Chondrocyte (in vitro differentiated cells): ENCODE data around the gene AFDN. TPM values are rescaled to one million over a fixed set of nuclear protein-coding genes. Genes with fewer than 3 reads are reported as not detected.

Experiments
- DNase-seq: peaks from one replicate; pipeline ENCODE4 v3.0.0; 2021; ENCODE audit warnings: mixed read lengths, low spot score
- H3K27ac Mint-ChIP-seq: one replicate; pipeline ENCODE4 v1.8.0; 2021; ENCODE audit warnings: mild to moderate bottlenecking, moderate library complexity, mixed read lengths; ENCODE audit not compliant: unreplicated experiment
- H3K27me3 Mint-ChIP-seq: 2 replicates; pipeline ENCODE4 v1.8.0; 2021; ENCODE audit warnings: low read depth, mixed read lengths
- H3K36me3 Mint-ChIP-seq: 2 replicates; pipeline ENCODE4 v1.8.0; 2021; ENCODE audit warnings: low read depth, mixed read lengths
- H3K4me1 Mint-ChIP-seq: 2 replicates; pipeline ENCODE4 v1.8.0; 2021; ENCODE audit warnings: low read depth, mild to moderate bottlenecking, mixed read lengths
- H3K4me3 Mint-ChIP-seq: one replicate; pipeline ENCODE4 v1.8.0; 2021; ENCODE audit warnings: mild to moderate bottlenecking, moderate library complexity, mixed read lengths; ENCODE audit not compliant: unreplicated experiment
- H3K9me3 Mint-ChIP-seq: 2 replicates; pipeline ENCODE4 v1.8.0; 2021; ENCODE audit warnings: low read depth, mixed read lengths
- CTCF ChIP-seq: fragments of 200-600 bp; sonication (generic); IDR thresholded peaks from 2 replicates; pipeline ENCODE4 v1.5.0; 2021; ENCODE audit warnings: antibody characterized with exemption, mild to moderate bottlenecking, moderate library complexity
- total RNA-seq: library from RNA; stranded (reverse); gene quantifications from 3 replicates; pipeline ENCODE4 v1.2.1, GENCODE V29; 2021

Gene AFDN
- total RNA-seq, 1 donor from 2014 or later = 45.8 TPM

- no peak overlapping the region for H3K27ac Mint-ChIP-seq
- no peak for DNase-seq
- H3K9me3 Mint-ChIP-seq = peaks cover 5% of the 10 kb centered on the region
- peaks cover 37% of the 10 kb centered on the region for H3K27me3 Mint-ChIP-seq
- peaks cover 9% of the 10 kb centered on the region for H3K36me3 Mint-ChIP-seq
- TF ChIP-seq CTCF = no peak
- no peak overlapping the region for H3K4me3 Mint-ChIP-seq
- H3K4me1 Mint-ChIP-seq = peaks cover 11% of the 10 kb centered on the region
These were observed 190.9 kb downstream of the AFDN start for GRCh38 chr6:168017629-168018028.

GRCh38 chr6:168018664-168019063 is 192.0 kb downstream of the AFDN start:
- no peak for DNase-seq
- TF ChIP-seq CTCF = no peak
- peaks cover 11% of the 10 kb centered on the region for H3K4me1 Mint-ChIP-seq
- H3K4me3 Mint-ChIP-seq = no peak overlapping the region
- peaks cover 9% of the 10 kb centered on the region for H3K36me3 Mint-ChIP-seq
- peaks cover 5% of the 10 kb centered on the region for H3K9me3 Mint-ChIP-seq
- no peak overlapping the region for H3K27ac Mint-ChIP-seq
- H3K27me3 Mint-ChIP-seq = peaks cover 37% of the 10 kb centered on the region

- no peak for TF ChIP-seq CTCF
- H3K9me3 Mint-ChIP-seq = peaks cover 5% of the 10 kb centered on the region
- H3K27ac Mint-ChIP-seq = no peak overlapping the region
- H3K4me1 Mint-ChIP-seq = peaks cover 11% of the 10 kb centered on the region
- no peak overlapping the region for H3K4me3 Mint-ChIP-seq
- peaks cover 37% of the 10 kb centered on the region for H3K27me3 Mint-ChIP-seq
- DNase-seq = no peak
- H3K36me3 Mint-ChIP-seq = peaks cover 8% of the 10 kb centered on the region
These were observed 193.5 kb downstream of the AFDN start for GRCh38 chr6:168020242-168020641.

- TF ChIP-seq CTCF = no peak
- Mint-ChIP-seq H3K9me3 (no peaks in the 10 kb centered on the region), H3K27me3 (peaks cover 40% of the 10 kb centered on the region), H3K4me3 (no peak overlapping the region), H3K27ac (no peak overlapping the region), H3K4me1 (peaks cover 4% of the 10 kb centered on the region), H3K36me3 (peaks cover 3% of the 10 kb centered on the region)
- DNase-seq = no peak
These were observed 194.9 kb downstream of the AFDN start for GRCh38 chr6:168021581-168021980.

Other genes starting within 250 kb of the AFDN start
- not detected in 3 replicates for gene KIF25, start 170.8 kb downstream of the AFDN start, total RNA-seq